Activated CD4-positive, alpha-beta memory T cell treated with anti-CD3 and anti-CD28 coated beads, Interleukin-2, amount 10 ng/mL, durations not matched to agents 7 days and 5 days (primary cell): ENCODE data around the gene PTPRCAP. TPM values are rescaled to one million over a fixed set of nuclear protein-coding genes. Genes with fewer than 3 reads are reported as not detected.
"Not testable (repeated sequence)": the region's sequence is repeated elsewhere in the genome, so short reads cannot be mapped to it uniquely, and the experiment has no call there.

ENCODE experiments used
- CTCF ChIA-PET: fragments of 350-600 bp; sonication (Branson Sonifier 250); formaldehyde crosslinking; loops from one replicate; lab custom pipeline; 2021; ENCODE audit warnings: antibody characterized with exemption, inconsistent platforms; lab: Charles Lee
- POLR2A ChIA-PET: fragments of 350-600 bp; sonication (Branson Sonifier 250); formaldehyde crosslinking; loops from one replicate; lab custom pipeline; 2021; ENCODE audit warnings: antibody characterized with exemption; lab: Charles Lee
- DNase-seq: peaks from one replicate; pipeline ENCODE4 v3.0.0-alpha.2; 2020
- H3K27ac Mint-ChIP-seq: one replicate; pipeline ENCODE4 v1.8.0; 2021; ENCODE audit warnings: mild to moderate bottlenecking, mixed read lengths
- H3K27me3 Mint-ChIP-seq: one replicate; pipeline ENCODE4 v1.8.0; 2021; ENCODE audit warnings: mixed read lengths
- H3K36me3 Mint-ChIP-seq: one replicate; pipeline ENCODE4 v1.8.0; 2021; ENCODE audit warnings: low read depth, mixed read lengths
- H3K4me1 Mint-ChIP-seq: one replicate; pipeline ENCODE4 v1.8.0; 2021; ENCODE audit warnings: mixed read lengths
- H3K4me3 Mint-ChIP-seq: one replicate; pipeline ENCODE4 v1.8.0; 2021; ENCODE audit warnings: mild to moderate bottlenecking, mixed read lengths
- H3K9me3 Mint-ChIP-seq: one replicate; pipeline ENCODE4 v1.8.0; 2021; ENCODE audit warnings: mixed read lengths
- total RNA-seq, 2 experiments: library from RNA; stranded (reverse); gene quantifications; one replicate each; pipeline ENCODE4 v1.2.3, GENCODE V29; 2021

The PTPRCAP gene
- total RNA-seq, 2 experiments from 2014 or later: 398 to 401 TPM

- H3K4me3 Mint-ChIP-seq: peak overlapping the region; percentile 95
- ChIA-PET CTCF (interaction anchor here (1.7 kb wide), 1 partner anchor 9 kb away, joined by 5 read pairs; no protein-coding TSS in a partner anchor), POLR2A (interaction anchor here (0.7 to 15.2 kb wide), 8 partner anchors 9 to 46 kb away, joined by 3 to 361 read pairs (median 21); partner anchors contain the start of genes PPP1CA, PTPRCAP, RAD9A and TBC1D10C)
- no peak for DNase-seq
- H3K36me3 Mint-ChIP-seq: peaks cover 30% of the 10 kb centered on the region
- no peaks in the 10 kb centered on the region for H3K27me3 Mint-ChIP-seq
- H3K27ac Mint-ChIP-seq: no peak overlapping the region
- peaks cover 70% of the 10 kb centered on the region for H3K4me1 Mint-ChIP-seq
- H3K9me3 Mint-ChIP-seq: no peaks in the 10 kb centered on the region
Observed at GRCh38 chr11:67429722-67430121, 7.8 kb downstream of the PTPRCAP start.

DNA sequence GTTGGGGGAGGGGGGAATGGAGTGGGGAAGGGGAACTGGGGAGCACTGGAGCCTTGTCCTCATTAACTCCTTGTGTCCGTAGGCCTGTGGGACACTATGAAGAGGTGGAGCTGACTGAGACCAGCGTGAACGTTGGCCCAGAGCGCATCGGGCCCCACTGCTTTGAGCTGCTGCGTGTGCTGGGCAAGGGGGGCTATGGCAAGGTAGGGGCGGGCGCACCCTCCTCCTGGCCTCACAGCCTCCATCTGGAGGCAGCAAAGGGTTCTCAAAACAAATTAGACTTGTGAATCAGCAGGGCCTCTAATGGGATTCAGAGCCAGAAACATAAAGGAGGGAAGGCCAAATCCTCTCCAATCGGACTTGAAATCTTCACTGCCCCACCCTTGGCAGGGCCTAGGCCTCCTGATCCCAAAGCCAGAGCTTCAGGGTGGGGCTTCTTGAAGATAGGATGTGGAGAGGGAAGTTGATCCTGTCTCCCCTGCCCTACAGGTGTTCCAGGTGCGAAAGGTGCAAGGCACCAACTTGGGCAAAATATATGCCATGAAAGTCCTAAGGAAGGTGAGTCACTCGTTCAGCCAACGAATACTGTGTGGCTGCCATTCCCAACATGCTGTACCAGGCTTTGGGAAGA is 8.3 kb downstream of the PTPRCAP start:
- no peak for DNase-seq
- POLR2A ChIA-PET: interaction anchor here (0.7 to 15.2 kb wide), 14 partner anchors 9 to 151 kb away, joined by 3 to 361 read pairs (median 5); partner anchors contain the start of genes CORO1B, PPP1CA, PTPRCAP and TBC1D10C
- Mint-ChIP-seq H3K36me3 (peaks cover 26% of the 10 kb centered on the region), H3K4me1 (peaks cover 68% of the 10 kb centered on the region), H3K27ac (peak overlapping the region; percentile 94), H3K4me3 (peak overlapping the region; percentile 95), H3K9me3 (no peaks in the 10 kb centered on the region), H3K27me3 (no peaks in the 10 kb centered on the region)
- CTCF ChIA-PET: interaction anchor here (1.7 to 2.1 kb wide), 3 partner anchors 10 to 28 kb away, joined by 5 to 9 read pairs (median 9); partner anchors contain the start of gene PPP1CA

DNA sequence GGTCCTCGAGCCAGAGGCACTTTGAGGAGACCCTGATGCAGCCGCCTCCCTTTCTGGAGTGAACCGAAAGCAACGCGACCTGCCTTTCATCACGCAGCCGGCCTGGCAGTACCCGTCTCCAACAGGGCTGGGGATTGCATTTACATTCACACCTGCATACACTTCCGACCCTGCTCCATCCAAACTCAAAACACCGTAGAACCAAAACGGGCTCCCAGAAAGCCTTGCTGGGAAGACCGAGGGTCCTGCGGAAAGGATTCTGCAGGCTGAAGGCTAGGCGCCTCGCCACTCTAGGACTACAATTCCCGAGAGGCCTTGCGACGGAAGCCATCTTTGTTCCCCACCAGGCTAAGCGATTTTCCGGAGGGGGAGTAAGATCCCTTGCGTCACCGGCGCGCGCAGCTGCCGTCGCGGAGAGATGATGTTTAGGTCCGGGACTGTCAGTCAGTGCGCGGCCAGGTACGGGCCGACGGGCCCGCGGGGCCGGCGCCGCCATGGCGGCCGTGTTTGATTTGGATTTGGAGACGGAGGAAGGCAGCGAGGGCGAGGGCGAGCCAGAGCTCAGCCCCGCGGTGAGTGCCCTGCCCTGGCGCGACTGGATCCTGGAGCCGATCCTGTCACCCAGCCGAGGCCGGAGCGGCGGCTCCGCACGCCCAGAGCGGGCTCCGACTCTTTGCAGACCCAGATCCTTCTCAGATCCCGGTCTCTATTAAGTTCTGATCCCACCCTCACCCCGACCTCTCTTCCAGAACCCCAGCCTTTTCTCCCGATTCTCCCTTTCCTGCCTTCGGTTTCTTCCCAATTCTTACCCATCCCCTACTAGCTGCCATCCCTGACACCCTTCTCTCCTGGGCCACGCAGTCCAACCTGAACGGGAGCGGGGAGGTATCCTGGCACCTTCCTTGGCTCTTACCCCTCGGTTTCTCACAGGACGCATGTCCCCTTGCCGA is 9.2 kb downstream of the PTPRCAP start, which contains the start of gene RPS6KB2:
Gene RPS6KB2 (plus strand): TSS at position 443 of the 950 bp plus-strand sequence. CDS start 52 bp downstream, at position 495.
- POLR2A ChIA-PET: interaction anchor here (0.7 to 15.2 kb wide), 14 partner anchors 10 to 150 kb away, joined by 3 to 361 read pairs (median 5); partner anchors contain the start of genes CORO1B, PPP1CA, PTPRCAP and RAD9A
- peaks cover 20% of the 10 kb centered on the region for H3K36me3 Mint-ChIP-seq
- H3K9me3 Mint-ChIP-seq: no peaks in the 10 kb centered on the region
- peak within 1 kb of the TSS; percentile 95 for H3K4me3 Mint-ChIP-seq
- no peaks in the 10 kb centered on the region for H3K27me3 Mint-ChIP-seq
- H3K4me1 Mint-ChIP-seq: peaks cover 60% of the 10 kb centered on the region
- CTCF ChIA-PET: interaction anchor here (0.6 to 2.2 kb wide), 6 partner anchors 9 to 64 kb away, joined by 3 to 9 read pairs (median 7); partner anchors contain the start of genes PPP1CA, PTPRCAP and TBC1D10C
- peak; percentile 100 for DNase-seq
- peak within 1 kb of the TSS; percentile 94 for H3K27ac Mint-ChIP-seq

GRCh38 chr11:67427364-67427859 is 10.1 kb downstream of the PTPRCAP start:
- not testable (repeated sequence) for DNase-seq, H3K27me3 Mint-ChIP-seq, H3K9me3 Mint-ChIP-seq
- H3K36me3 Mint-ChIP-seq: peaks cover 12% of the 10 kb centered on the region
- H3K4me1 Mint-ChIP-seq: peaks cover 58% of the 10 kb centered on the region
- H3K27ac Mint-ChIP-seq: peak overlapping the region; percentile 94
- POLR2A ChIA-PET: interaction anchor here (0.6 to 15.2 kb wide), 9 partner anchors 9 to 139 kb away, joined by 3 to 361 read pairs (median 19); partner anchors contain the start of genes PPP1CA, PTPRCAP, RAD9A and TBC1D10C
- peak overlapping the region; percentile 95 for H3K4me3 Mint-ChIP-seq
- CTCF ChIA-PET: interaction anchor here (0.6 to 2.2 kb wide), 5 partner anchors 10 to 64 kb away, joined by 3 to 9 read pairs (median 9); partner anchors contain the start of genes PPP1CA, PTPRCAP and TBC1D10C

DNA sequence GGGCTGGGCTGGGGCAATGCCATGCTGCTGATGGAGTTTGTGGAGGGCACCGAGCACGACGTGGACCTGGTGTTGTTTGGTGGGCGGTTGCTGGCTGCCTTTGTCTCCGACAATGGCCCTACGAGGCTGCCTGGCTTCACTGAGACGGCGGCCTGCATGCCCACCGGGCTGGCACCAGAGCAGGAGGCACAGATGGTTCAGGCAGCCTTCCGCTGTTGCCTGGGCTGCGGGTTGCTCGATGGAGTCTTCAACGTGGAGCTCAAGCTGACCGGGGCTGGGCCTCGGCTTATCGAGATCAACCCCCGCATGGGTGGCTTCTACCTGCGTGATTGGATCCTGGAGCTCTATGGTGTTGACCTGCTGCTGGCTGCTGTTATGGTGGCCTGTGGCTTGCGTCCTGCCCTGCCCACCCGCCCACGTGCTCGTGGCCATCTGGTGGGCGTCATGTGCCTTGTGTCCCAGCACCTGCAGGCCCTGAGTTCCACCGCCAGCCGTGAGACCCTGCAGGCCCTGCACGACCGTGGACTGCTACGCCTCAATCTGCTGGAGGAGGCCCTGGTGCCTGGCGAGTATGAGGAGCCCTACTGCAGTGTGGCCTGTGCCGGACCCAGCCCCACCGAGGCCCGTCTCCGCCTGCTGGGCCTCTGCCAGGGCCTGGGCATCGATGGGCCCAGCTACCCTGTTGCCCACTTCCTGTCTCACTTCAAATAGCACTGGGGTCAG is 13.4 kb downstream of the PTPRCAP start:
- no peaks in the 10 kb centered on the region for H3K9me3 Mint-ChIP-seq
- H3K27me3 Mint-ChIP-seq: no peaks in the 10 kb centered on the region
- no peak overlapping the region for H3K4me3 Mint-ChIP-seq
- H3K4me1 Mint-ChIP-seq: peaks cover 49% of the 10 kb centered on the region
- no peaks in the 10 kb centered on the region for H3K36me3 Mint-ChIP-seq
- ChIA-PET CTCF (no interaction called here), POLR2A (interaction anchor here (0.7 to 4.5 kb wide), 6 partner anchors 9 to 23 kb away, joined by 3 to 25 read pairs (median 7); partner anchors contain the start of genes PPP1CA and PTPRCAP)
- no peak overlapping the region for H3K27ac Mint-ChIP-seq
- DNase-seq: no peak

- Mint-ChIP-seq H3K27ac (no peak overlapping the region), H3K9me3 (no peaks in the 10 kb centered on the region), H3K4me3 (no peak overlapping the region), H3K27me3 (no peaks in the 10 kb centered on the region), H3K4me1 (peaks cover 48% of the 10 kb centered on the region), H3K36me3 (no peaks in the 10 kb centered on the region)
- ChIA-PET POLR2A (interaction anchor here (1.2 to 4.5 kb wide), 4 partner anchors 11 to 22 kb away, joined by 3 to 25 read pairs (median 12); partner anchors contain the start of genes PPP1CA and PTPRCAP), CTCF (interaction anchor here (1.0 kb wide), 1 partner anchor 22 kb away, joined by 5 read pairs; the partner anchor contains the start of gene PPP1CA)
- no peak for DNase-seq
Observed at GRCh38 chr11:67423466-67423865, 14.0 kb downstream of the PTPRCAP start.

- H3K36me3 Mint-ChIP-seq: no peaks in the 10 kb centered on the region
- CTCF ChIA-PET: interaction anchor here (1.0 kb wide), 1 partner anchor 21 kb away, joined by 5 read pairs; the partner anchor contains the start of gene PPP1CA
- H3K27ac Mint-ChIP-seq: no peak overlapping the region
- POLR2A ChIA-PET: interaction anchor here (1.2 to 4.5 kb wide), 4 partner anchors 10 to 22 kb away, joined by 3 to 25 read pairs (median 12); partner anchors contain the start of genes PPP1CA and PTPRCAP
- no peaks in the 10 kb centered on the region for H3K27me3 Mint-ChIP-seq
- peaks cover 51% of the 10 kb centered on the region for H3K4me1 Mint-ChIP-seq
- DNase-seq: no peak
- no peak overlapping the region for H3K4me3 Mint-ChIP-seq
- no peaks in the 10 kb centered on the region for H3K9me3 Mint-ChIP-seq
Observed at GRCh38 chr11:67422891-67423290, 14.6 kb downstream of the PTPRCAP start.

- Mint-ChIP-seq H3K27me3 (peaks cover 6% of the 10 kb centered on the region), H3K9me3 (no peaks in the 10 kb centered on the region), H3K4me1 (peaks cover 49% of the 10 kb centered on the region), H3K27ac (no peak overlapping the region), H3K4me3 (peak overlapping the region; percentile 45), H3K36me3 (no peaks in the 10 kb centered on the region)
- no peak for DNase-seq
- CTCF ChIA-PET: no interaction called here
- POLR2A ChIA-PET: interaction anchor here (2.5 to 11.7 kb wide), 5 partner anchors 10 to 19 kb away, joined by 16 to 155 read pairs (median 66); partner anchors contain the start of genes PPP1CA, PTPRCAP and TBC1D10C
Observed at GRCh38 chr11:67421430-67422031, 16.0 kb downstream of the PTPRCAP start.

GRCh38 chr11:67420646-67421429 is 16.6 kb downstream of the PTPRCAP start:
- Mint-ChIP-seq H3K36me3 (no peaks in the 10 kb centered on the region), H3K4me1 (peaks cover 56% of the 10 kb centered on the region), H3K27ac (no peak overlapping the region), H3K27me3 (peaks cover 12% of the 10 kb centered on the region), H3K4me3 (peak overlapping the region; percentile 71), H3K9me3 (no peaks in the 10 kb centered on the region)
- DNase-seq: peak; percentile 97
- CTCF ChIA-PET: interaction anchor here (0.5 to 1.5 kb wide), 4 partner anchors 16 to 990 kb away, joined by 3 to 9 read pairs (median 4); partner anchors contain the start of genes PPP1CA, PTPRCAP and TBC1D10C
- POLR2A ChIA-PET: interaction anchor here (0.8 to 11.7 kb wide), 8 partner anchors 7 to 67 kb away, joined by 3 to 155 read pairs (median 22); partner anchors contain the start of genes POLD4, PPP1CA, PTPRCAP and RPS6KB2

- Mint-ChIP-seq H3K27me3 (peaks cover 12% of the 10 kb centered on the region), H3K4me3 (peak overlapping the region; percentile 71), H3K9me3 (no peaks in the 10 kb centered on the region), H3K36me3 (no peaks in the 10 kb centered on the region), H3K4me1 (peaks cover 53% of the 10 kb centered on the region), H3K27ac (no peak overlapping the region)
- CTCF ChIA-PET: interaction anchor here (0.5 to 1.5 kb wide), 4 partner anchors 16 to 989 kb away, joined by 3 to 9 read pairs (median 4); partner anchors contain the start of genes PPP1CA, PTPRCAP and TBC1D10C
- no peak for DNase-seq
- POLR2A ChIA-PET: interaction anchor here (0.8 to 11.7 kb wide), 10 partner anchors 8 to 66 kb away, joined by 3 to 155 read pairs (median 19); partner anchors contain the start of genes AIP, POLD4, PPP1CA and PTPRCAP
Observed at GRCh38 chr11:67420147-67420645, 17.3 kb downstream of the PTPRCAP start.
